ENCODE data around the gene INTS13. TPM values are rescaled to one million over a fixed set of nuclear protein-coding genes. Genes with fewer than 3 reads are reported as not detected.
"Not testable (repeated sequence)": the region's sequence is repeated elsewhere in the genome, so short reads cannot be mapped to it uniquely, and the experiment has no call there.

Gene INTS13
- total RNA-seq, 1 donor from 2014 or later: 44.6 TPM

- intact Hi-C loops (cut with micrococcal nuclease): no loop called here
Measured at GRCh38 chr12:26870491-26871419, 67.0 kb downstream of the INTS13 start.

DNA sequence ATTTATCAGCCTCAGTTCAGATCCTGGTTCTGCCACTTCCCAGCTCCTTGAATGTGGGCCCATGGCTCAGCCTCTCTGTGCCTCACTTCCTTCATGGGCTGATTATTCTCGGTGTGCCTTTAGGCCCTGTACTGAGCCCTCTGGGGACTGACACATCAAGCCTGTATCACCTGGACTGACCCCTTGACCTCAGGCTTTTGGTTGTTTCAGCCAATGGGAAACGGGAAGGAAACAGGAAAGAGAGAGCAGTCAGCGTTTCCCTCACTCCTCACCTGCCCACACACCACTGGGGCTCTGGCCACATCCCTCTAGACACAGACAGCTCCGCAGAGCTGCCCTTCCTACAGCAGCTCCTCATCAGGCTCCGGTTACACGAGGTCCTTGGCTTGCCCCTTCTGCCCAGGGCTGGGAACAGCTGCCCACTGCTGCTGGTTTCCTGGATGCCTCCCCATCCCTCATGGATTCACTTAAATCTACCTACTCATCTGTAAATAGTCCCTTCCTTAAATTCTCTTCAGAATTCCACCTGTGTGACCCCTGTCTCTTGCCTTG lies 67.8 kb downstream of the INTS13 start:
- intact Hi-C loops (cut with micrococcal nuclease): no loop called here

DNA sequence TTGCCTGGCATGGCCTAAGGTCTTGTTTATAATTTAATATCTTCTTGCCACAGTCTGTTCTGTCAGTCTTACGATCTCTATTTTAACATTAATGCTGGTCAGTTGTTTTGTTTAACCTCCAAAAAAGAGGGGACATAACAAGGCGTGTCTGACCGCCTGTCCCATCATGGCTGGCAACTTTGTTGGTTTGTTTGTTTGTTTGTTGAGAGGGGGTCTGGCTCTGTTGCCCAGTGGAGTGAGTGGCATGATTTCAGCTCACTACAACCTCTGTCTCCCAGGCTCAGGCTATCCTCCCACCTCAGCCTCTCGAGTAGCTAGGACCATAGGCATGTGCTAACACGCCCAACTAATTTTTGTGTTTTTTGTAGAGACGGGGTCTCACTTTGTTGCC lies 68.7 kb downstream of the INTS13 start:
- intact Hi-C loops (cut with micrococcal nuclease): no loop called here

GRCh38 chr12:26868447-26869103 lies 69.2 kb downstream of the INTS13 start:
- intact Hi-C loops (cut with micrococcal nuclease): no loop called here

DNA sequence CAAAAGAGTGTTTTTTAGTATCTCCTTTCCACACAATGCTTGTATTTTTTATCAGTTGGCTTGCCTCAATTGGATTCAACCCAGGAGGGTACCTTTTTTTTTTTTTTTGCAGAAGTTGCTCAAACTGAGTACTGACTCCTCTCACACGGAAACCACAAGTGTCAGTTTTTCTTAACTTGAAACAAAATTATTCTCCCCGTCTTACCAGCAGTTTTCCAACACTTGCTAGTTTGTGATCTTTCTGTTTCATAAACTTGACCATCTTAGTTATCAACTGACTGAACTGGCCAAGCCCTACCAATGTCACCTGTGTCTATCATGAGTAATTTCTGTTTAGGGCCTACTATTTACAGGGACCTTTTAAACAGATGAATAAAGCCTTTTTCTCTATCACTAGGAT lies 70.7 kb downstream of the INTS13 start:
- intact Hi-C loops (cut with micrococcal nuclease): no loop called here

- intact Hi-C loops (cut with micrococcal nuclease): no loop called here
Measured at GRCh38 chr12:26863515-26863914, 74.3 kb downstream of the INTS13 start.

DNA sequence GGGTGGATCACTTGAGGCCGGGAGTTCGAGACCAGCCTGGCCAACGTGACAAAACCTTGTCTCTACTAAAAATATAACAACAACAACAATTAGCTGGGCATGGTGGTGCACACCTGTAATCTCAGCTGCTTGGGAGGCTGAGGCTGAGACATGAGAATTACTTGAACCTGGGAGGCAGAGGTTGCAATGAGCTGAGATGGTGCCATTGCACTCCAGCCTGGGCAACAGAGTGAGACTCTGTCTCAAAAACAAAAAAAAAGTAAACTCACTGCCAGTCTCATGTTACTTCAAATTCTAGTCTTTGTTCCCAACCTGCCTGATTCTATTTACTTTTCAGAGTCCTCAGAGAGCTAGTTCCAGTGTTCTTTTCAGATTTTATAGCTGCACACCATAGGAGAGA lies 75.0 kb downstream of the INTS13 start:
- intact Hi-C loops (cut with micrococcal nuclease): not testable (repeated sequence)

DNA sequence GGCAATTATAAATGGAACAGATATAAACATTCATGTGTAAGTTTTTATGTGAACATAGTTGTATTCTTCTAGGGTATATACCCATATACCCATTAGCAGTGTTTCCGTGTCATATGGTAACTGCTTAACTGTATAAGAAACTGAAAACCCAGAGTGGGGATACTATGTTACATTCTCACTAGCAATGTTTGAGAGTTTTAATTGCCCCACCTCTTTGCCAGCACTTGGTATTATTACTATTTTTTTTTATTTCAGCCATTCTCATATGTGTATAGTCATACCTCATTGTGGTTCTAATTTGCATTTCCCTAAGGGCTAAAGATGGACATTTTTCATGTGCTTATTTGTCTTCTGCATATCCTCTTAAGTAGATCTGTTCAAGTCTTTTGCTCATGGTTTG lies 76.1 kb downstream of the INTS13 start:
- intact Hi-C loops (cut with micrococcal nuclease): no loop called here

- intact Hi-C loops (cut with micrococcal nuclease): loop anchor here (10.0 kb wide), 1 partner anchor 447 kb away; no protein-coding TSS in a partner anchor
Measured at GRCh38 chr12:26857465-26858176, 80.2 kb downstream of the INTS13 start.

- intact Hi-C loops (cut with micrococcal nuclease): loop anchor here (10.0 kb wide), 1 partner anchor 449 kb away; no protein-coding TSS in a partner anchor
Measured at GRCh38 chr12:26855337-26855736, 82.4 kb downstream of the INTS13 start.

Other genes starting within 250 kb of the INTS13 start
- 39.7 and 40.2 TPM in 2 replicates for gene ITPR2, start 104.8 kb downstream of the INTS13 start, total RNA-seq
- 71.8 and 75.3 TPM in 2 replicates for gene FGFR1OP2, start 489 bp upstream of the INTS13 start, total RNA-seq
- 58.7 and 65.4 TPM in 2 replicates for gene TM7SF3, start 76.4 kb upstream of the INTS13 start, total RNA-seq
- 38.5 and 40.0 TPM in 2 replicates for gene MED21, start 84.6 kb upstream of the INTS13 start, total RNA-seq
- not detected in 2 replicates for gene C12orf71, start 144.6 kb upstream of the INTS13 start, total RNA-seq